22Rv1 (cell line): ENCODE results near the gene CALHM4.

Experiments
- ZFX ChIP-seq: fragments of 450-650 bp; IDR thresholded peaks from 2 replicates; pipeline ENCODE4 v1.6.1; 2017; ENCODE audit warnings: antibody characterized with exemption, borderline replicate concordance
- TF ChIP-seq, protein P1 (sequence below): fragments of 450-650 bp; IDR thresholded peaks from 2 replicates; pipeline ENCODE4 v1.5.1; 2017; ENCODE audit warnings: mild to moderate bottlenecking

DNA sequence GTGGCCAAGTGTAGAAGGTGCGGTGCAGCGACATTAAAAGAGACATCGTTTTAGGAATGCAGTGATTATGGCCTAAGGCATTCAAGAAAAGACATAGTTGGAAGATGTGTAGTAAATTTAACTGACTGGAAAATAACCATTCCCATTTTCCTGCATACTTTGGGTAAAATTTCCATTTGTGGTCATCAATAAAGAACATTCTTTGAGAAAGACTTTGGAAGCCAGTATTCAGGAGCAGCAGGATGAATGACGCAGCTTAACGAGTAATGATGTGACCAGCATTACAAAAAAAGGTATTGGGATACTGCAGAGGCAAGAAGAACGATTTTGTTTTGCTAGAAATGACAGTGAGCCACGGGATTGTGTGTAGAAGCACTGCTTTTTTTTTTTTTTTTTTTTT lies 10.8 kb downstream of the CALHM4 start:
- TF ChIP-seq, protein P1, sequence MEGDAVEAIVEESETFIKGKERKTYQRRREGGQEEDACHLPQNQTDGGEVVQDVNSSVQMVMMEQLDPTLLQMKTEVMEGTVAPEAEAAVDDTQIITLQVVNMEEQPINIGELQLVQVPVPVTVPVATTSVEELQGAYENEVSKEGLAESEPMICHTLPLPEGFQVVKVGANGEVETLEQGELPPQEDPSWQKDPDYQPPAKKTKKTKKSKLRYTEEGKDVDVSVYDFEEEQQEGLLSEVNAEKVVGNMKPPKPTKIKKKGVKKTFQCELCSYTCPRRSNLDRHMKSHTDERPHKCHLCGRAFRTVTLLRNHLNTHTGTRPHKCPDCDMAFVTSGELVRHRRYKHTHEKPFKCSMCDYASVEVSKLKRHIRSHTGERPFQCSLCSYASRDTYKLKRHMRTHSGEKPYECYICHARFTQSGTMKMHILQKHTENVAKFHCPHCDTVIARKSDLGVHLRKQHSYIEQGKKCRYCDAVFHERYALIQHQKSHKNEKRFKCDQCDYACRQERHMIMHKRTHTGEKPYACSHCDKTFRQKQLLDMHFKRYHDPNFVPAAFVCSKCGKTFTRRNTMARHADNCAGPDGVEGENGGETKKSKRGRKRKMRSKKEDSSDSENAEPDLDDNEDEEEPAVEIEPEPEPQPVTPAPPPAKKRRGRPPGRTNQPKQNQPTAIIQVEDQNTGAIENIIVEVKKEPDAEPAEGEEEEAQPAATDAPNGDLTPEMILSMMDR, result no peak
- no peak for TF ChIP-seq ZFX
